Measurements from ENCODE around the gene SPRYD3.

DNA sequence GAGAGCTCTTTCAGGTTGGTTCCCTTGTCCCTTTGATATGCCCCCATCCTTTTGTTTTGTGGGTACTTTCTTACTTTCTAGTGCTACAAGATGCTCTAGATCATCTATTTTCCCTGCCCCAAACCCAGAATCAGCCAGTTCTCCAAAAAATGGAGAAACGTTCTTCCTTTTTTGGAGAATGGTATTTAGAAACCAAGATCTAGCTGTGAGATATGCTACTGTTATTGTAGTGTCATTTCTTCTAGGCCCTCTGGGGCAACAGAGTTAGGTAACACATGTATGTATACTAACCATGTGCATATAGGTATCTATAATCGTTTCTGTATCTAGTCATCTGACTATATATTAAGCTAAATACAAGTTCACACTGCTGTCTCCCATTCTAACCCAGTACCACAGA, 11.4 kb upstream of the SPRYD3 start:
- TF ChIP-seq CTCF (IDR thresholded peaks at IDR 0.05): no peak
- no peak for TF ChIP-seq POLR2A (IDR thresholded peaks at IDR 0.05)
